Naive thymus-derived CD4-positive, alpha-beta T cell (primary cell): ENCODE measurements around the gene MCC. TPM values are rescaled to one million over a fixed set of nuclear protein-coding genes. Genes with fewer than 3 reads are reported as not detected.

Source experiments
- ATAC-seq: fragments of 150-1000 bp; cut with Tn5 transposase; 2 replicates; pipeline ENCODE4 v1.10.0; 2021; ENCODE audit warnings: mild to moderate bottlenecking, moderate library complexity
- CTCF ChIA-PET: fragments of 350-600 bp; sonication (Branson Sonifier 250); formaldehyde crosslinking; loops from one replicate; lab custom pipeline; 2021; ENCODE audit warnings: antibody characterized with exemption; lab: Charles Lee
- POLR2A ChIA-PET: fragments of 350-600 bp; sonication (Branson Sonifier 250); formaldehyde crosslinking; loops from one replicate; lab custom pipeline; 2021; ENCODE audit warnings: antibody characterized with exemption, inconsistent platforms; lab: Charles Lee
- DNase-seq, 9 donors: peaks; one replicate each; pipeline versions ENCODE4 v3.0.0 to v3.0.0-alpha.2; 2020 to 2022; ENCODE audit warnings: mixed read lengths in 1 of 9
- H3K27ac ChIP-seq: one replicate; pipeline ENCODE4 v1.7.0; 2013; ENCODE audit warnings: mild to moderate bottlenecking, low read depth, low read length, moderate library complexity
- H3K27me3 ChIP-seq, 2 donors: one replicate each; pipeline ENCODE4 v1.7.0; 2013; ENCODE audit warnings: low read length in 2 of 2, mild to moderate bottlenecking in 2 of 2, moderate library complexity in 2 of 2; ENCODE audit not compliant: control insufficient read depth in 2 of 2, insufficient read depth in 2 of 2
- H3K36me3 ChIP-seq, 3 experiments: 1 replicate in 2 of 3; 2 replicates in 1 of 3; pipeline ENCODE4 v1.7.0; 2013; ENCODE audit warnings: low read length in 3 of 3, mild to moderate bottlenecking in 3 of 3, moderate library complexity in 1 of 3; ENCODE audit not compliant: insufficient read depth in 3 of 3, control insufficient read depth in 2 of 3
- H3K4me1 ChIP-seq, 2 donors: one replicate each; pipeline ENCODE4 v1.7.0; 2013; ENCODE audit warnings: low read length in 2 of 2, mild to moderate bottlenecking in 2 of 2, moderate library complexity in 1 of 2; ENCODE audit not compliant: control insufficient read depth in 2 of 2, insufficient read depth in 2 of 2
- H3K4me3 ChIP-seq: 2 replicates; pipeline ENCODE4 v1.7.0; 2013; ENCODE audit warnings: mild to moderate bottlenecking, low read length
- H3K9me3 ChIP-seq, 3 experiments: 1 replicate in 2 of 3; 2 replicates in 1 of 3; pipeline ENCODE4 v1.7.0; 2013; ENCODE audit warnings: low read length in 3 of 3; ENCODE audit not compliant: control insufficient read depth in 2 of 3
- H3K27ac Mint-ChIP-seq, 9 donors: one replicate each; pipeline ENCODE4 v1.8.0; 2020 to 2022; ENCODE audit warnings: mixed read lengths in 9 of 9, mild to moderate bottlenecking in 8 of 9, moderate library complexity in 5 of 9, inconsistent platforms in 2 of 9
- H3K27me3 Mint-ChIP-seq, 5 donors: one replicate each; pipeline ENCODE4 v1.8.0; 2021 to 2022; ENCODE audit warnings: mixed read lengths in 5 of 5, mild to moderate bottlenecking in 1 of 5
- H3K36me3 Mint-ChIP-seq, 5 donors: one replicate each; pipeline ENCODE4 v1.8.0; 2020 to 2022; ENCODE audit warnings: mixed read lengths in 5 of 5, mild to moderate bottlenecking in 3 of 5, inconsistent platforms in 1 of 5
- H3K4me1 Mint-ChIP-seq, 7 donors: one replicate each; pipeline ENCODE4 v1.8.0; 2020 to 2022; ENCODE audit warnings: mixed read lengths in 7 of 7, mild to moderate bottlenecking in 3 of 7, inconsistent platforms in 1 of 7
- H3K4me3 Mint-ChIP-seq, 10 donors: one replicate each; pipeline ENCODE4 v1.8.0; 2020 to 2022; ENCODE audit warnings: mild to moderate bottlenecking in 10 of 10, mixed read lengths in 10 of 10, moderate library complexity in 6 of 10, inconsistent platforms in 2 of 10
- H3K9me3 Mint-ChIP-seq, 11 donors: one replicate each; pipeline ENCODE4 v1.8.0; 2020 to 2022; ENCODE audit warnings: mixed read lengths in 11 of 11, mild to moderate bottlenecking in 4 of 11, inconsistent platforms in 1 of 11, moderate library complexity in 1 of 11
- intact Hi-C, 2 donors: fragments of 100-400 bp; cut with micrococcal nuclease; formaldehyde crosslinking; loops; one replicate each; pipeline ENCODE4 v1.15.1; 2023
- polyA plus RNA-seq, 2 donors: library from polyadenylated mRNA; unstranded; fragments of 300-500 nt; fragmentation: Illumina TruSeq; gene quantifications; one replicate each; pipeline ENCODE4 v1.2.3, GENCODE V29; 2021
- total RNA-seq, 6 experiments: library from RNA in 5 of 6; stranded (reverse) in 5 of 6; gene quantifications; 1 replicate in 5 of 6; 2 replicates in 1 of 6; pipeline ENCODE4 v1.2.3 and lab custom pipeline; 2021 to 2026

Gene MCC
- total and polyA plus RNA-seq, 7 experiments from 2014 or later = 0.56 to 3.0 (median 0.89) TPM

GRCh38 chr5:113311301-113311700 lies 177.0 kb downstream of the MCC start:
- peaks cover 0 to 4% (median 0%) of the 10 kb centered on the region in 11 donors for H3K9me3 Mint-ChIP-seq
- no peak overlapping the region for H3K4me3 Mint-ChIP-seq
- Histone ChIP-seq H3K4me1 (no peaks in the 10 kb centered on the region), H3K27ac (no peak overlapping the region), H3K36me3 (no peaks in the 10 kb centered on the region), H3K4me3 (no peak overlapping the region), H3K27me3 (no peaks in the 10 kb centered on the region), H3K9me3 (no peaks in the 10 kb centered on the region)
- ChIA-PET POLR2A (interaction anchor here (0.6 kb wide), 1 partner anchor 8 kb away, joined by 5 read pairs; no protein-coding TSS in a partner anchor), CTCF (no interaction called here)
- no peaks in the 10 kb centered on the region for H3K36me3 Mint-ChIP-seq
- ATAC-seq = no peak
- DNase-seq = no peak
- H3K4me1 Mint-ChIP-seq = no peaks in the 10 kb centered on the region
- H3K27me3 Mint-ChIP-seq = peaks cover 19 to 39% (median 27%) of the 10 kb centered on the region in 5 donors
- intact Hi-C loops = no loop called here
- H3K27ac Mint-ChIP-seq = peak overlapping the region in 1 of 9 donors; percentile 8

- ChIA-PET CTCF (no interaction called here), POLR2A (no interaction called here)
- no peaks in the 10 kb centered on the region for H3K4me1 ChIP-seq
- intact Hi-C loops = no loop called here
- H3K4me3 ChIP-seq = no peak overlapping the region
- H3K27me3 ChIP-seq = no peaks in the 10 kb centered on the region
- H3K27ac Mint-ChIP-seq = no peak overlapping the region
- no peak for ATAC-seq
- H3K9me3 ChIP-seq = no peaks in the 10 kb centered on the region
- H3K36me3 Mint-ChIP-seq = no peaks in the 10 kb centered on the region
- peaks cover 28 to 54% (median 28%) of the 10 kb centered on the region in 5 donors for H3K27me3 Mint-ChIP-seq
- no peaks in the 10 kb centered on the region for H3K36me3 ChIP-seq
- H3K4me3 Mint-ChIP-seq = no peak overlapping the region
- no peaks in the 10 kb centered on the region for H3K9me3 Mint-ChIP-seq
- no peak for DNase-seq
- H3K27ac ChIP-seq = no peak overlapping the region
- H3K4me1 Mint-ChIP-seq = no peaks in the 10 kb centered on the region
Observed at GRCh38 chr5:113302120-113302519, 186.1 kb downstream of the MCC start.

DNA sequence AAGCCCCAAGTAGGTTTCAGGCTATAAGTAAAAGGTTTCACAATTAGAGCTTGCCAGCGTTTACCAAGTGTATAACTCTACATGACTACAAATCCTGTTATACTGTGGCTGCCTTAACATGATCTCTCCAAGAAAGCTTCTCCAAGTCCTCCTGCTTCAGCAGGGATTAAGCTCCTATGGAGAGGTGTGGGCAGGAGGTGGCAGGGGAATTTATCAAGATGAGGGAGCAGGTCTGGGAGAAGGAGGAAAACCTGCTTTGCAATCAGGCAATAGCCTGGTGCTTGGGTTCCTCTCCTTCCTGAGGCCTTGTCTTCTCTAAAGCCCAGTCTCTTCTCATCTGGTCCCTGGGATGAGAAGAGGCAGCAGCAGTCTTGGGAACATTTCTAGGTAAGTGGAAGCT lies 188.7 kb downstream of the MCC start:
- ChIA-PET CTCF (no interaction called here), POLR2A (no interaction called here)
- no peaks in the 10 kb centered on the region for H3K27me3 ChIP-seq
- H3K27ac ChIP-seq = no peak overlapping the region
- no peaks in the 10 kb centered on the region for H3K36me3 ChIP-seq
- intact Hi-C loops = loop anchor here in 1 of 2 donors (10.0 kb wide), 1 partner anchor 595 kb away; no protein-coding TSS in a partner anchor
- no peak for DNase-seq
- H3K4me1 ChIP-seq = peaks cover 0 to 5% of the 10 kb centered on the region in 2 donors
- Mint-ChIP-seq H3K36me3 (no peaks in the 10 kb centered on the region), H3K27ac (no peak overlapping the region), H3K27me3 (peaks cover 35 to 63% (median 42%) of the 10 kb centered on the region in 5 donors), H3K4me1 (peaks cover 6 to 9% (median 9%) of the 10 kb centered on the region in 7 donors), H3K4me3 (no peak overlapping the region), H3K9me3 (peaks cover 0 to 1% (median 0%) of the 10 kb centered on the region in 11 donors)
- no peak overlapping the region for H3K4me3 ChIP-seq
- no peak for ATAC-seq
- H3K9me3 ChIP-seq = no peaks in the 10 kb centered on the region

DNA sequence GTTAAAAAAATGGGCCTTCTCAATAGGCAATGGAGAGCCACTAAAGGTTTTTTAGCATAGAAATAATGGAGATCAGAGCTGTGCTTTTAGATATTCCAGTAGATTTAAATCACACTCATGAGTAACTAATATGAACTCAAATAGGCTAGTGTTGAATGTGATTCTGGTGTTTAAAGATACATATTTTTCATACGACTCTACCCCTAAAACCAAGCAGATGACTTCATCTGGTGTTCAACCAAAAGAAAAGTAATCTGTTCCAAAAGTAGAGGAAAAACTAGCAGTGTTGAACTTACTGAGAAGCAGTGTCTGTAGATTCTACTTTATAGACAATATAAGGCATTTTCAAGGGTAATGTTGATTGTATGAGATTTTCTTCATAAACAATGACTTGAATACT lies 191.6 kb downstream of the MCC start:
- H3K4me1 ChIP-seq = peaks cover 8 to 11% of the 10 kb centered on the region in 2 donors
- no peak overlapping the region for H3K4me3 Mint-ChIP-seq
- peaks cover 30 to 69% (median 48%) of the 10 kb centered on the region in 5 donors for H3K27me3 Mint-ChIP-seq
- POLR2A ChIA-PET = no interaction called here
- intact Hi-C loops = loop anchor here in 1 of 2 donors (10.0 kb wide), 1 partner anchor 592 kb away; no protein-coding TSS in a partner anchor
- no peaks in the 10 kb centered on the region for H3K36me3 Mint-ChIP-seq
- no peak for ATAC-seq
- CTCF ChIA-PET = no interaction called here
- no peak for DNase-seq
- peaks cover 0 to 1% (median 0%) of the 10 kb centered on the region in 11 donors for H3K9me3 Mint-ChIP-seq
- no peak overlapping the region for H3K27ac Mint-ChIP-seq
- no peaks in the 10 kb centered on the region for H3K36me3 ChIP-seq
- H3K27me3 ChIP-seq = no peaks in the 10 kb centered on the region
- no peak overlapping the region for H3K27ac ChIP-seq
- H3K4me1 Mint-ChIP-seq = peaks cover 13 to 28% (median 21%) of the 10 kb centered on the region in 7 donors
- no peak overlapping the region for H3K4me3 ChIP-seq
- no peaks in the 10 kb centered on the region for H3K9me3 ChIP-seq

DNA sequence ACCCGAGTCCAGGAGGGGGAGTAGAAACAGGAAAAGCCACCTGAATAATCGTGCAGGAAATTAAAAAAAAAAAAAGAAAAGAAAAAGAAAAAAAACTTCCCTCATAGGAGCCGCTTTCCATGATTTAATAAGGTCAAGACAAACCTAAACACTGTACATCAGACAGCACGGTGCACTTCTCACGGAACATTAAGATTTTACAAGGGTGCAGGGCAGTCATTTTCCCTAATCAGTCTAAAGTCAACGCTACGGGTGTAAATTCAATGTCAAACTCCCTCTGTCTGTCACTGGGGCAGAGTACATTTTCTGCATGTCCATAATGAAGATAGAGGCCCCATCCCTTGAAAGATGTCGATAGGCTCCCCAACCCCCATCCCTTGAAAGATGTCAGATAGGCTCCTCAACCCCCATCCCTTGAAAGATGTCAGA lies 193.1 kb downstream of the MCC start:
- no peak overlapping the region for H3K27ac ChIP-seq
- ATAC-seq (no peak), DNase-seq (peak in 1 of 9 donors; percentile 8)
- peak overlapping the region; percentile 85 to 96 (median 92) for H3K4me3 Mint-ChIP-seq
- ChIA-PET POLR2A (interaction anchor here (0.7 to 1.0 kb wide), 2 partner anchors 10 to 173 kb away, joined by 3 read pairs; no protein-coding TSS in a partner anchor), CTCF (interaction anchor here (0.6 to 0.7 kb wide), 2 partner anchors 51 to 222 kb away, joined by 3 to 4 read pairs; no protein-coding TSS in a partner anchor)
- peaks cover 0 to 3% (median 0%) of the 10 kb centered on the region in 11 donors for H3K9me3 Mint-ChIP-seq
- peak overlapping the region; percentile 64 for H3K4me3 ChIP-seq
- H3K9me3 ChIP-seq = no peaks in the 10 kb centered on the region
- peaks cover 8 to 11% of the 10 kb centered on the region in 2 donors for H3K4me1 ChIP-seq
- H3K36me3 ChIP-seq = no peaks in the 10 kb centered on the region
- peaks cover 0 to 1% (median 0%) of the 10 kb centered on the region in 5 donors for H3K36me3 Mint-ChIP-seq
- peaks cover 30 to 76% (median 59%) of the 10 kb centered on the region in 5 donors for H3K27me3 Mint-ChIP-seq
- peak overlapping the region in 4 of 9 donors; percentile 21 to 86 (median 56) for H3K27ac Mint-ChIP-seq
- intact Hi-C loops = loop anchor here (2.0 to 10.0 kb wide), 2 partner anchors 590 to 1134 kb away; no protein-coding TSS in a partner anchor
- no peaks in the 10 kb centered on the region for H3K27me3 ChIP-seq
- peaks cover 13 to 28% (median 21%) of the 10 kb centered on the region in 7 donors for H3K4me1 Mint-ChIP-seq

DNA sequence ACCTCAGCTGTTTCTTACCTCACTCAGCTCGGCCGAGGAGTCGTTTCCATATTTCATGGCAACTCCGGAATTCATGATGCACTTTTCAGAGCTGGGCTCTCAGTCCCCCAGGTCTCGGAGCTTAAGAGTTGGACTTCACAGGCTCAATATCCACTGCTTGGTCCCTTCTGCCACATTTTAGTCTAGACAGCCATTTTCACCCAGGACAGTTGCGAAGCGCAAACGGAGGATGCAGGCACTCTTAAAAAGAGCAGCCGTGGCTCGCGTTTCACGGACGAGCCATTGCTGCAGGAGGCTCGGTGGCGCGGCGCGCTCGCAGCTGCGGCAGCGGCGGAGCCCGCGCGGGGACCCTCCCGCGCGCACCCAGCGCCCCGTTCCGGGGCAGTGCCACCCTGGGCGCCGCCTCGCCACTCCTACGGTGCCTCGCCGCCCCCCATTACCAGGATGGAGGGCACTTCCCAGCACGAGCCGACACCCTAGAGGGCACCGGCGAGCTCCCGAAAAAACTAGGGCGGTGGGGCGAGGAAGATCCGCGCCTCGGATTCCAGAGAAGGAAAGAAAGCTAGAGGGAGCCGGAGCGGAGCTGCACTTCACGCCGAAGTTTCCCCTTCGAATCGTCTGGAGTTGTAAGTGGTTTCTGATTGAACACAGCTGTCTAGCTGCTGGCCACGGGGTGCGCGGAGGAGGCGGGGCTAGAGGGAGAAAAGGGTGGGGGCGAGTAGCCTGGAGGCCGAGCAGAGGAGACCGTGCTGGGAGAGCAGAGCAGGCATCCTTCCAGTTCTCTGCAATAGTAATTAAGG lies 193.7 kb downstream of the MCC start:
- Mint-ChIP-seq H3K4me3 (peak overlapping the region; percentile 88 to 96 (median 92)), H3K4me1 (peaks cover 13 to 28% (median 21%) of the 10 kb centered on the region in 7 donors), H3K36me3 (peaks cover 0 to 1% (median 0%) of the 10 kb centered on the region in 5 donors), H3K27ac (peak overlapping the region in 6 of 9 donors; percentile 21 to 86 (median 46)), H3K9me3 (peaks cover 0 to 3% (median 0%) of the 10 kb centered on the region in 11 donors), H3K27me3 (peaks cover 30 to 82% (median 59%) of the 10 kb centered on the region in 5 donors)
- DNase-seq = peak; percentile 30 to 72 (median 62)
- POLR2A ChIA-PET = interaction anchor here (0.7 to 1.0 kb wide), 3 partner anchors 10 to 318 kb away, joined by 3 read pairs; partner anchors contain the start of gene DCP2
- CTCF ChIA-PET = interaction anchor here (0.6 to 0.7 kb wide), 2 partner anchors 51 to 221 kb away, joined by 3 to 4 read pairs; no protein-coding TSS in a partner anchor
- Histone ChIP-seq H3K4me3 (peak overlapping the region; percentile 64), H3K27ac (peak overlapping the region; percentile 43), H3K9me3 (no peaks in the 10 kb centered on the region), H3K4me1 (peaks cover 8 to 11% of the 10 kb centered on the region in 2 donors), H3K27me3 (no peaks in the 10 kb centered on the region), H3K36me3 (no peaks in the 10 kb centered on the region)
- intact Hi-C loops = loop anchor here (1.0 to 10.0 kb wide), 9 partner anchors 36 to 1134 kb away; partner anchors contain the start of genes SRP19 (in 1 of the 2) and YTHDC2 (in 1 of the 2)
- ATAC-seq = peak; percentile 92
